NCI-H1092 treated with DMSO at 0.1 percent for 48 hours (cell line): ENCODE measurements around the gene HTT.

ENCODE experiments used
- DNase-seq: peaks from one replicate; lab custom pipeline; 2025; lab: John Stamatoyannopoulos, UW

HTT gene

DNA sequence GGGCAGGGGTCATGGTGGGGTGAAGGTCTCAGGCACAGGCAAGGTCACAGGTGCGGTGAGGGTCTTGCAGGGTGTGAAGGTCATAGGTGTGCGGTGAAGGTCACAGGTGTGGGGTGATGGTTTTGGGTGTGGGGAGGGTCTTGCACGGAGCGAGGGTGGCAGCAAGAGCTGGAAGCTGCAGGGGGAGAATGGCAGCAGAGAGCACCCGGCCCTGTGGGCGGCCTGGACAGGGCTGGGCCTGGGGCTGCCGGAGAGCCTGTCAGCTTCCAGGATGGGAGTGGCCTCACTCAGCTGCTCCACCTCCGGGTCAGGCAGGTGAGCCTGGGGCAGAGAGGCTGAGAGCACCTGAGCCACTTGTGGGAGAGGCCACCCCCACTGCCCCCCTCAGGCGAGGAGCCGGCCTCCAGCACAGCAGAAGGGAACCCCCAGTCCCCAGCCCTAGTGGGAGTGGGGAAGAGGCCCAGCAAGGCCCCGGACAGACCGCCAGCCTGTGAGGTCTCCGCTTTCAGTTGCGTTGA lies 176.0 kb downstream of the HTT start:
- no peak for DNase-seq

DNA sequence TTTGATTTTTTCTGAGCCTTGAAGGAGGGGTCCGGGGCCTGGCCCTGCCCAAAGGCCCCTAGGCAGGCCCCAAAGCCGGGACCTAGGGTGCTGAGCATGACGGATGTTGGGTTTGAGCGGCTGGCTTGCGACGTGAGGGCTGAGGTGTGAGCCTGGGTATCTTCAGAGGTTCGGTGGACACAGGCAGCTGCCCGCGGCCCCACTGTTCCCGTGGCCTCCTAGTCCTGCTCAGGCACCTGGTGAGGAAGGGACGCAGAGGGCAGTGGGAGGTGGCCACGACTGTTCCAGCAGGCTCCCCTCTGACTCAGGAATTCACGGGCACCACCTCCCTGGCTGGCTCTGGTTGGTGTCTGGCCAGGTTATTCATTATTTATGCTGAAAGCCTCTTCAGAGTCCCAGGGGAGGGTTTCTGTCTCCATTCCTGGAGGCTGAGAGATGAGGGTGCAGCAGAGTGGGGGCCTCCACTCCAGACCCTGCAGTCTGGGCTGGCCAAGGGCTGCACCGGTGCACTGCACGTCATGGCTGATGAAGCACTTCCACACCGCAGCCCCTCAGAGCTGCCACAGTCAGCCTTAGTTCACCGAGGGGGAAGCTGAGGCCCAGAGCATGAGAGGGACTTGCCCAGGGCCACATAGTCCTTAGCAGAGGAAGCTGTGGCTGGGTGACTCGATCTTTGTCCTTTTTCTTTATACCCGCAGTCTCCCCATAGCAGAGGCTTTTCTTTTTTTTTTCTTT lies 176.6 kb downstream of the HTT start:
- DNase-seq, result peak; percentile 47

DNA sequence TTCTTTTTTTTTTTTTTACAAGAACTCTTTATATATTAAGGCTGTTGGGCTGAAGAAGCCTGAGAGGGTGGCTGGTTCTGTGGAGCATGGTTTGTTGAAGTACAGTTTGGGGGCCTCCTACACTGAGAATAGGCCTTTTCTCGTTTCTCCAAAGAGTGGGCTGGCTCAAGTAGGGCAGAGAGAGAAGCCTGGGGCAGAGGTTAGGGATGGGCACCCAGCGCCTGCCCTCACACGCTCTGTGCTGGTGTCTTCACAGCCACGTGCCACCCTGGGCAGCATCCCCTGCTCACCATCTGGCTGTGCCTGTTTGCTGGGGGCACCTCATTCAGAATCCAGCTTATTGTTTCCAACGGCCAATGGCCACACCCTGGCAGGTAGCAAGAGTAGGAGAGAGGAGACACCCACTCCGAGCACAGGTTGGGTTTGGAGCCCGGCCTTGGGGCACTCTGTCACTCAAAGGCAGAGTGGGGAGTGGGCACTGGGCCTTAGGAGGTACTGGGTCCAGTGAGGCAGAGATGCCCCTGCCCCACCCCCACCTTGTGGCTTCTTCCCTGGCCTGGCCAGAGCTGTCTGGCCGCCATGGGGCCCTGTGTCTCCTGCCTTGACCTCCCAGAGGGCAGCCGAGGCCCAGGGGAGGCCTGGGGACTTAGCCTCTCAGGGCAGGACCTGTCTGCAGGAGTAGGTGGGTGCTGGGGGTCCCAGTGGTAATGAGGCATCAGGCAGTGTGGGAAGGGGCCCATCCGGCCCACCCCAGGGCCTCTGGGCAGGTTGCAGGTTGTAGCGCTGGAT lies 177.4 kb downstream of the HTT start:
- DNase-seq, result no peak

DNA sequence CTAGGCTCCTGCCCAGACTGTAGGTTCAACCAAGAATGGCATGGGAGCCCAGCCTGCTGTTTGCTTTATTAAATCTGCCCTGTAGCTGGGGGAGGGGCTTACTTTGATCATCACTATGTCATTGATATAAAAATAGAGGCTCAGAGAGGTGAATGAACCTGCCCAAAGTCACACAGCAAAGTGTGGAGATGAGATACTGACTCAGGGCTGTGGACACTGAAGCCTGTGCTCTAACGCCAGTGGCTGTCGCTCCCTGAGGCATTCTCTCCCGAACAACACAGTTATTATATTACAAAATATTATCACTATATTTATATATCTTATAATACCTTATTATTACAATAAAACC lies 178.0 kb downstream of the HTT start:
- DNase-seq, result no peak

DNA sequence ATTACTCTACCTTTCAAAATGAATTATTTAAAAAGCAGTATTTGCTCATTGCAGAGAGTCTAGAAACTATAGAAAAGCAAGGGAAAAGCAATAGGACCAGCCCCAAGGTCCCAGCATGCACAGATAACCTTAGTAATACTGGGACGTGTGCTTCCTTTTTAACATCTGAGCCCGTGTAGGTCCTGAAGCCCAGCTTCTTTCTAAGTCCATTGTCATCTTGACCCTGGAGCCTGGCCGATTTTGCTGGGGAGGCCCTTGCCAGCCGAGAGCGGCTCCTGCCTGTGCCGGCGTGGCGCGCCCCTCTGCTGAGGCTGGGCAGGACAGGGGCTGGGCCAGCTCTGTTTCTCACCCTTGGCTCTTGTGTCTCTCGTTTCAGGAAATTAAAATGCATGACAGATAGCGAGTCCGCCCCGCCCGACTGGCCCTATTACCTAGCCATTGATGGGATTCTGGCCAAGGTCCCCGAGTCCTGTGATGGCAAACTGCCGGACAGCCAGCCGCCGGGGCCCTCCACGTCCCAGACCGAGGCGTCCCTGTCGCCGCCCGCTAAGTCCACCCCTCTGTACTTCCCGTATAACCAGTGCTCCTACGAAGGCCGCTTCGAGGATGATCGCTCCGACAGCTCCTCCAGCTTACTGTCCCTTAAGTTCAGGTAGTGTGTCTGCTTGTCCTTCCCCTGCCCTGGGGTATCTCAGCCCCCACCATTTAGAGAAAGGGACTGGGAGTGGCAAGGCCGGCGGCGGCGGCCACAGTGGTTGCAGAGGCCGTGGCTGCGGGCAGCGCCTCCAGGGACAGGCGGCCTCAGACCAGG lies 178.6 kb downstream of the HTT start:
- no peak for DNase-seq

DNA sequence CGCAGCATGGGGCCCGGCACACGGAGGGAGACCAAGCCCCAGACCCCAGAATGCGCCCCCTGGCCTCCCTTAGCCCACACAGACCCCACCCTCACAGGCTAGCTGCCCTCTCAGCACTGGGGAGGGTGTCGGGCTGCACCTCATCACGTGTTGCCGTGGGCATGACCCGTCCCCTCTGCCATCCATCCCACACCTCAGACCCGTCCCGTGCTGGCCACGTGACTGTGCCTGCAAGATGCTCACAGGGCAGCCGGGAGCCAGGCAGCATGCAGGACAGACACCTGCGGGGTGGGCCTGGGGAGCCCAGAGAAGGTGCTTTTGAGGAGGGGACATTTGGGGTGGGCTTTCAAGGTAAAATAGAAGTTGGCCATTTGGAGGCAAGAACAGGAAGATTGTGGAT lies 179.3 kb downstream of the HTT start:
- DNase-seq, result no peak

DNA sequence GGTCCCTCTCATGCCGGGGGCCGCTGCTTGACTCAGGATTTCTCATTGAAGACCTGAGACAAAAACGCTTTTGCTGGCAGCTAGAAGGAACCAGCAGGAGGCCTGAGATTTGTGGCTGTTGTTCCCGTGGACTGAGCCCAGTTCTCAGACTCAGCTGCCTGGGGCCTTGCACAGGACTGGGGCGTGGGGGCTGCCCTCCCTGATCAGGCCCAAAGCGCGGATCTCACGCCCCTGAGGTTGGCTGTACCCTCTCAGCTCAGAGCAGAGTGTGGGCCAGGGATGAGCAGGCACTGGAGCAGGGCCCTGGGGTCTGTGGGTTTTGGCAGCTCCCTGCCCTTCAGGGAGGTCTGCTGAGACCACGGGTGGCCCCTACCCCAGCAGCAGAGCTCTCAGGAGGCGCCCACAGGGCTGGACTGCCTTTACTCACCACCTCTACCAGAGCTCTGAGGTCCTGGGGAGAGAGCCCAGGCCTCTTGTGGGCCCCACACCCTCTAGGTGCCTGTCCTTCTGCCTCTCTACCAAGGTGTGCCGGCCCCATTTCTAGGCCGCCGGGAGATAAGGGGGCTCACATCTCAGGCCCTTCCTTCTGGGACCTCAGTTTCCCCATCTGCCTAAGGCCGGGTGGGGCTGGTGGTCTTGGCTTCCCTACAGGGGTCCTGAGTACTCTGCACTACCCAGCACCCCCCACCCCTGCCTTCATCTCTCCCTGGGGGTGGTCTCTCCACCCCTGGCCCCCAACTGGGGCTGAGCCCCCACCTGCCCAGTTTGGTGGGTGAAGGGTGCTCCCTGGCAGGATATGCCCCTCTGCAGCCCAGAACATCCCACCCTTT lies 180.0 kb downstream of the HTT start:
- DNase-seq, result no peak

DNA sequence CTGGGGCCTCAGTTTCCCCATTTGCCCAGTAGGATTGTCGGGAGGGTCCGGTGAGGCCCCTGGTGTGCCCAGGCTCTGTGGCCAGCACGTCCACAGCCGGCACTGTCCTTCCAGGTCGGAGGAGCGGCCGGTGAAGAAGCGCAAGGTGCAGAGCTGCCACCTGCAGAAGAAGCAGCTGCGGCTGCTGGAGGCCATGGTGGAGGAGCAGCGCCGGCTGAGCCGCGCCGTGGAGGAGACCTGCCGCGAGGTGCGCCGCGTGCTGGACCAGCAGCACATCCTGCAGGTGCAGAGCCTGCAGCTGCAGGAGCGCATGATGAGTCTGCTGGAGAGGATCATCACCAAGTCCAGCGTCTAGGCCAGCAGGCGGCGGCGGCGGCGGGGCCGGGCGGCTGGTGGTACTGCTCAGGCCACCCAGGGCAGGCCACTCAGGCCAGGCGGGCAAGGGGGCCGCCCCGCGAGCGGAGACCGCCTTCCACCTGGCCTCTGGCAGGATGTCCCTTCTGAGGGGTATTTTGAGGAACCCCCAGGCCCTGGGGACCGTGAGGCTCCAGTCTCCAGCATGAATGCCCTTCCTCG lies 181.2 kb downstream of the HTT start:
- DNase-seq, result no peak

DNA sequence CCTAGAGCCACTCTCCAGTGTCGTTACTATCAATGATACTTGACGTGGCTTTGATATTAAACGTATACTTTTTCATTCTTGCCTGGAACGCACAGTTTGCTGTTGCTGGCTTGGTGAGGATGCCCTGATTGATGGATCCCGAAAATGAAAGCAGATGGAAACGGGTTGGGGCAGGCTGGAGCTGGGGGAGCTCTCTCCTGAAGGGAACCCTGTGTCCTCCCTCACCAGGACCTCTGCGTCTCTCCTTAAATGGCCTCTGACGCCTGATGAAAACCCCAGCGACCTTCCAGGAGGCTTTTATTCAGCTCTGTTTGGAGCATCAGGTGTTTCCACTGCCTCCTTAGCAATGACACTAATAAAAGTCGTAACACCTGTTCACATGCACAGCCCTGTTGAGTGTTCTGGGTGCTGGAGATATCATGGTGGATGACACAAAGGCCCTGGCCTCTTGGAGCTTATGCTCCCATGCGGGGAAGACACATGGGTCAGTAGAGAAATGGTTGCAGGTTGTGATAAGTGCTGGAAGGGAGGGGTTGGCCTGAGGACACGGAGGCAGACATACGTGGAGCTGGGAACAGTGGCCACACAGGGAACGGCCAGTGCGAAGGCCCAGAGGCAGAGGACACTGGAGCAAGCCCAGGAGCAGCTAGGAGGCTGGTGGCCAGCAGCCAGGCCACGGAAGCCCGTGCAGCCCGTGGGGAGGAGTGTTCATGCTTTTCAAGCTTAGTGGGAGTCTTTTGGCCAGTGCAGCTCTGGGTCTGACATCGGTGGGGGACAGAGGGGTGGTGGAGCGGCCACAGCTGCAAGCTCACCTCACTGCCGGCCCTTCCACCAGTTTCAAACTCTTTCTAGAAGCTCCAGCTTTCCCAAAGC lies 182.0 kb downstream of the HTT start:
- DNase-seq, result no peak

DNA sequence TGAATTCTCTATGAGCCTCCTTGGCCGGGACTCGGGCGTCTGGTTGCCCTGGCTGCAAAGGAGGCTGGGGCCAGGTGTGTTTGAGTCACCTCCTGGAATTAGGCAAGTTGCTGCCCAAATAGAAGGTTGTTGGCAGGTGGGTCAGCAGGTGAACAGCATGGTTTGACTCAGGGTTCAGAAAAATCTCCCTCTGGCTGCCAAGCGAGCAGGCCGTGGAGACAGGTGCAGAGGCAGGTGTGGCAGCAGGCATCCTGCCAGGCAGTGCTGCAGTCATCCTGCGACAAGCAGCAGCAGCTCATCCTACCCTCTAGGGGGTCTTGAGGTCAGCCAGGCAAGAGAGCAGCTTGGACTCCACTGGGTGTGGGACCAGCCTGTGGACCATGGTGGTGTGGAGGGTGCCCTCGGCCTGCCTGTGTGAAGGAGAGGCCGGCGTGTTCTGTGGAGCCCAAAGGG lies 182.6 kb downstream of the HTT start:
- DNase-seq, result peak; percentile 54

DNA sequence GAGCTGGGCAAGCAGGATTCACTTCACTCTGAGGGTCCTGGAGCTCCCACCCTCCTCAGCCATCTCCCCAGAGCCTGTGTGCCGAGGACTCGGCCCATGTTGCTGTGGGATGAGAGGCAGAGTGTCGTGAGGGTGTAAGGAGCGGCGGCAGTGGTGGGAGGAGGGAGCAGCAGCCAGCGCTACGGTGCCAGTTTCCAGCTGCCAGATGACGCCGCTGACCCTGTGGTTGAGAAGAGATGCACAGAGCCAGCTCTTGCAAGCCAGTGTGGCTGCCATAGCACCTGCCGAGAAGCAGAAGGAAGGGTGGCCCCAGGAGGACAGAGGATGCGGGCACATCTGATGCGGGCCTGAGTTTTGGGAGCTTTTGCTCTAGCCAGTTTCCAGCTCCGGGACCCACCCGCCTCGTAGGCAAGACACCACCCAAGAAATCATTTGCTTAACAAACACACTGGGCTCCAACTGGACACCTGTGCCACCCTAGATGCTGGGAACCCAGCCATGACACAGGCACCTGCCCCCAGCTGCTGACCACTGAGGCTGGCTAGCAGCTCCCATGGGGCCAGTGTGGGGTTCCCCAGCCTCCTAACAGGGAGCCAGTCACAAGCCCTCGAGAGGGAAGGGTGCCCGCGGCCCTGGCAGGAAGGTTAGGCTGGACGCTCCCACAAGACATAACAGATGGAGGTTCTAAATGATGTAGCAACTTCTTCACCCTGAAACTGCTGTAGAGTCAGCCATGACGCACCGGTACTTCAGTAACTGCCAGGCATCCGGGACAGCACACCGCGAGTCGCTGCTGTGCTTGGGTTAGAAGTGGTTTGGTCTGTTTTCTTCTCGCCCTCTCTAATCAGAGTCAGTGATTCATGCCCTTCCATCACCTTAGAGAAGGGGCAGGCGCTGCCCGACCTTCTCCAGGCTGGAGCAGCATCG lies 183.3 kb downstream of the HTT start:
- DNase-seq, result no peak

DNA sequence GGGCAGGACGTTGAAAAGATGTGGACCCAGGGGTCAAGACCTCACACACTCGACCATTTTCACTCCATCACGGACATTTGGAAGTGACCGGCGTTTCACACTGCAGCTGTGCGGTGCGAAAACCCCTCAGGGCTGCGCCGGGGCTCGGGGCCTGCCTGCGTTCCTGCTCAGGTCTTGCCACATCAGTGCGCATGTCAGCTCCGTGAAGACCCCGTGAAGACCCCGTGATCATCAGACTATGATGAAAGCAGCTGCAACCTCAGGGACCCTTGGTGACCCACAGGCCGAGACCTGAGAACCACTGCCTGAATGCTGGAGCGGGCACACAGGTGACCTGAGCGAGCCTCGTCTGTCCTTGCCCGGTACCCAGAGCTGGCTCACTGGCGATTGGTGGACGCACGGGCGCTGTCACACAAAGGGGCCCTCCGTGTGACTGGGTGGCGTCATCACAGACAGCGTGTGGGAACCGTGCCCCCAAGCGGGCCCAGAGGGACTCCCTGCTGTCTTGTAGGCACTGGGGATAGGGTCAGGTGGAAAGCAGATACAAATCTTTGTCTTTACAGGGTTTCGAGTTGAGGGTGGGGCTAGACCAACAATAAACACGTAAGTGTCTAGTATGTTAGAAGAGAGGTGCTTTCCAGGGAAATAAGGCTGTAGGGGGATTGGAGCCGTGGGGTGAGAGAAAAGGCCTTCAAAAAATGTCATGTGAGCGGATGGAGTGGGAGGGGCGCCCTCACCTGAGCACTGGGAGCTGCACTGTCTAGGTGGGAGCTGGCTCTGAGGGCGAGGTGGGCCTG lies 187.1 kb downstream of the HTT start:
- DNase-seq, result no peak

DNA sequence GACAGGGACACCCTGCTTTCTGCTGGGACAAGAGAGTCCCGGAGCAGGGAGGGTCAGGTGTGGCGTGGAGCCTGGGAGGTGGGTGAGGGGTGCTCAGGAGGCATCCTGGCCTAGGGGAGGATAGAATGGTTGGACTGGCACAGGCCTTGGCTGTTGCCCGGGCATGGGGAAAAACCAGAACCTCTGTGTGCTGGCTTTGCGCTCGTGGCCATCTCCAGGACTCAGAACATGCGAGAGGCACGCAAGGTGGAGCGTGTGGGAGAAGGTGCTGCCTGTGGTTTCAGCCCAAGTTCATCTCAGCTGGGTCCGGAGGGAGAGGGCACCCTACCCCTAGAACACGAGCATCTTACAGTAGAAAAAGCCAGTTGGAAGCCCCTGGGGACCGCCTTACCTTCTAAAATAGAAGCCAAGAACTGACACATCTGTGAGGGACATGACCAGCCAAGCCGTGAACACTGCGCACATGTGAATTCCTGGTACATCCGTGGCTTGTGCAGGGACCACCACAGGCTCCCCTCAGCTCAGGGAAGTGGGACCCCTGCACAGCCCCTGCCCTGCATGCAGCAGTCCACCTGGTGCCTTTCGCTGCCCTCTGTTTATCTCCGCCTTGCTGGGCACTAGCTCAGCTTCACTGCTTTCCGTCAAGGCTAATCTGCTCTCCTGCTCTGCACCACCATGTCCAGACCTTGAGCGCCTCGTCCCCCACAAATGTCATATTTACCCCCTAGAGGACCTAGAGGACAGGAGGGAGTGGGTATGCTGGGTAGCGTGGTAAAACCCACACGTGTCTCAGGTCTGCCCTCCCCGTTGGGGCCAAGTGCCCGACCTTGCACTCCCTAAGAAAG lies 187.9 kb downstream of the HTT start:
- DNase-seq, result no peak

DNA sequence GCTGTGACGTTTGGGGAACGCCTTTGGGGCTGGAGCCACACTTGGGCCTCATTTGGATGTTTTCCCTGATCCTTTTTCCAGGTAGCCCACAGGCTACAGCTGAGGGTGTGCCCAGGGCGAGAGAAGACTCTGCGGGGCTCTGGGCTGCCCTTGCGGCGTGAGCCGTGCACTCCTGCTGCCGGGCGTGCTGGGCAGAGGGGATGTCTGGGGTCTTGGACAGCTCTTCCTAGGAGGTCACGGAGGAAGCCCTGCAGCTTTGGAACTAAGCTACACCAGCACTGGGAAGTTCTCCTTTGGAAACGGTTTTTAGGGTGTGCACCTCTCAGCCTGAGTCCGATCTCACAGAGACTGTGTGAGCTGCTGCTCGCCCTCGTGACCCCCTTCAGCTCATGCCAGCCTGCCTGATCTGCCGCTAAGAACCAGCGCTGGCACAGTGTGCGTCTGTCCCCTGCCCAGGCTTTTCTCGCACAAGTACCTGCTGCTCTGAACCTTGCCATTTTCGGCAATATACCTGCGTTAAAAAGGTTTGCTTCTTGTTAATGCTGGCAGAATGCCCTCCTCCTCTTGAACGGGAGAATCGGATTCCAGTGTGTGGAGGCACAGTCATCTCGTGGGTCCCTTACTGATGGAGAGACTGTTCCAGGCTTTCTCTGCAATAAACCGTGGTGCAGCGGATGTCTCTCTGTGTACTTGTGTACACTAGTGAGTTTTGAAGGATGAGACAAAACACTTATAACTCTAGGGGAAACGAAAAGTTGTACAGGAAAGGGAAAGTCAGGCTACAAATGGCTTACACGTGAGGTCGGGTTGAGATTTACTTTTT lies 188.8 kb downstream of the HTT start:
- DNase-seq, result no peak

DNA sequence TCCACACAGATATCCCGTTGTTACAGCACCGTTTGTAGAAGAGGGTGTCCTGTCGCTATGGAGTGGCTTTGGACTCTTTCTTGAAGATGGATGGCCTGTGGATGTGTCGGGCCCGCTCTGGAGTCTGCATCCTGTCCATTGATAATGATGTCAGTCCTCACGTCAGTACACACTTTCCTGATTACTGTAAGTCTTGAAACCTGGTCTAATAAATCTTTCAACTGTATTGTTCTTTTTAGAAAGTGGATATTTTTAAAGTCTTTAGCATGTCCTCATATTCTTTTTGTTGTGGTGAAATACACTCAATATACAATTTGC lies 189.4 kb downstream of the HTT start:
- no peak for DNase-seq

DNA sequence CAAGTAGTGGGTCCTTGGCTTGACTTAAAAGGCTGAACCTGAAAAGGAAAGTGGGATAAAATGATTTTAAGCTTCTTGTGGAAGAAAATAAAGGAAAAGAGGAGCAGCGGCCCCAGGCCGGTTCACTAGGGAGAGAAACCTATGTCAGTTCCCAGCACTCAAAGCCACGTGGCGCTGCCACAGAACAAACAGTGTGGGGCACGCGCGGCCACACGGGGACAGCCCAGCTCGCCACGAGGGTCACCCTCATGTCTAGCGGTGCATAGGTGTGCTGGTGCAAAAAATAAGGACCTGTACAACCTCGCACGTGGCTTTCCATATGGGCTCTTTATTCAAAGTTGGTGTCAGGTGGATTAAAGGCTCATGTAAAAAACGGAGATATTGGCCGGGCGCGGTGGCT lies 191.6 kb downstream of the HTT start:
- DNase-seq, result no peak
